HG03196 (cell line): Measurements from ENCODE around the gene OASL.

Experiments
- ATAC-seq: cut with Tn5 transposase; IDR thresholded peaks from one replicate; pipeline ENCODE4 v1.9.1; 2021; ENCODE audit not compliant: unreplicated experiment

The OASL gene

DNA sequence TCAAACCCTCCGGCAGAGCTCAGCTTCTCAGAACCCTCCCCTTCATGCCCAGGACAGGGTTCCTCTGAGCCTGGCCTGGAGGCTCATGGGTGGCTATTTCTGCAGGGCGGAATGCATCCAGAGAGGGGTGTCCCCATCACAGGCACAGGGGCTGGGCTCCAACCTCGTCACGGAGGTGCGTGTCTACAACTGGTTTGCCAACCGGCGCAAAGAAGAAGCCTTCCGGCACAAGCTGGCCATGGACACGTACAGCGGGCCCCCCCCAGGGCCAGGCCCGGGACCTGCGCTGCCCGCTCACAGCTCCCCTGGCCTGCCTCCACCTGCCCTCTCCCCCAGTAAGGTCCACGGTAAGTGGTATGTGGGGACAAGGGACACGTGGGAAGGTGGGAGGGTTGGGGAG is 45.0 kb downstream of the OASL start:
- ATAC-seq, result no peak

DNA sequence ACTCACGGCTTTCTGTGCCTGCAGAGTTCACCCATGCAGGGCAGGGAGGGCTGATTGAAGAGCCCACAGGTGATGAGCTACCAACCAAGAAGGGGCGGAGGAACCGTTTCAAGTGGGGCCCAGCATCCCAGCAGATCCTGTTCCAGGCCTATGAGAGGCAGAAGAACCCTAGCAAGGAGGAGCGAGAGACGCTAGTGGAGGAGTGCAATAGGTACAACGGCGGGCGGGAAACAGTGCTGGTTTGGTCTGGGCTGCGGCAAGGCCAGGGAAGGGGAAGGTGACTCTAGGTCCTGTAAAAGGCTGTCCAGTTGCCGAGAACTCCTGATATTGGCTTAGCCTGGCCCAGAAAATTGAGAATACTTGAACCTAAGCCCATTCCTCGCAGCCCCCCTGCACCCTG is 45.5 kb downstream of the OASL start:
- ATAC-seq, result no peak

DNA sequence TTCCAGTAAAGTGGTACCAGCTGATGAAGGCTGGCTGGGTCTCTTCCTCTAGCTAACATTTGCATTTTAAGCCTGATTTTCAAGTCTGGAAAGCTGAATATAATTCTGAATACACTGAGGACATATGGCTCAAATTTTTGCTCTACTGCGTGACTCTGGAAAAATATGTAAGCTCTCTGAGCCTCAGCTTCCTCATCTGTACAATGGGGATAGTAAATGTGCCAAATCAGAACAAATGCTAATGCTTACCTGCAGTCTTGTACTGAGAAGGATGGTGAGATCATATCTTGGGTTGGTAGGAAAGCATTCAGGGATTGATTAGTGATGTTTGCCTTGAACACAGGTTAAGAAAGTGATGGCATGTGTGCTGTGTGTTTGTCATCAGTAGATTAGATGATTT is 46.1 kb downstream of the OASL start:
- no peak for ATAC-seq

- ATAC-seq, result no peak
Observed at GRCh38 chr12:120991965-120992364, 47.1 kb downstream of the OASL start.

DNA sequence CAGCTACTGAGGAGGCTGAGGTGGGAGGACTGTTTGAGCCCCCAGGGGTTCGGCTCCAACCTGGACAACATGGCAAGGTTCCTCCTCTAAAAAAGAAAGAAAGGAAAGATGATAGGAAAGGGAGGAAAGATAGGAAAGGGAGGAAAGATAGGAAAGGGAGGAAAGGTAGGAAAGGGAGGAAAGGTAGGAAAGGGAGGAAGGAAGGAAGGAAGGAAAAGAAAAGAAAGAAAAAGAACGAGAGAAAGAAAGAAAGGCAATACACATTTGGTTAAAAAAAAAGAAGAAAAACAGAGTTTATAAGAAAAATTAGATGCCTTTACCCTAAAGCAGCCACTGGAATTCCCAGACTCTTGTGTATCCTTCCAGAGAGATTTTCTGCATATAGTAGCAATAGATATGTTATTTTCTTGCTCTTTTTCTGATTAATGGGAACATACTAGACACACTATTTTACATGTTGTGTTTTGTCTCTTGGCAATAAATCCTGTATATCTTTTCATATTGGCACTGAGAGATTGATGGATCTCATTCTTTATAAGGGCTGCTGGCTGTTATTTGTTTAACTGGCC is 48.5 kb downstream of the OASL start:
- ATAC-seq, result no peak

DNA sequence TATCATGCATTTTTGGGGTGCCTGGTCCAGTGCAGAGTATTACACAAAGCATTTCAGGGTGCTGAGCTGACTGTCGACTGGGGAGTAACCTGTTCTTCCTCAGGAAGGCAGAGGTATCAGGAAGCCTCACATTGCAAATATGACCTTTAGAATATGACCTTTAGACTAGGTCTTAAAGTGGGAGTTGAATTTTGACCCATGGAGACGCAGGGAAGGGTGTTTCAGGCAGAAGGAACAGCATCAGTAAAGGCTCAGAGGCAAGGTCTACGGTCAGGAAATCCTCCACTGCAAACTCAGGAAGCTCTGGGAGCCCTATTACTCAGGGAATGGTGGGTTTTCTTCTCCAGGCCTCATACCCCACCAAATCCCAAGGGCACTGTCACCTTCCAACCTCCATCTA is 49.4 kb downstream of the OASL start:
- ATAC-seq, result no peak

DNA sequence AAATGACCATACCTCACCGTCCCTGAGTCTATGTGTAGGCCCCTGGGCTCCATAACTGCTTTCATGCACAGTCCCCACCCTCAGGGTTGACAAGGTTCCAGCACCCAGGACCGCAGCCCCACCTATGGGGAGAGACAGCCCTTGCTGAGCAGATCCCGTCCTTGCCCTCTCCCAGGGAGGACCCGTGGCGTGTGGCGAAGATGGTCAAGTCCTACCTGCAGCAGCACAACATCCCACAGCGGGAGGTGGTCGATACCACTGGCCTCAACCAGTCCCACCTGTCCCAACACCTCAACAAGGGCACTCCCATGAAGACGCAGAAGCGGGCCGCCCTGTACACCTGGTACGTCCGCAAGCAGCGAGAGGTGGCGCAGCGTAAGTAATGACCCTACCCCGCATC is 50.4 kb downstream of the OASL start:
- ATAC-seq, result no peak

- no peak for ATAC-seq
Observed at GRCh38 chr12:120988234-120988633, 50.8 kb downstream of the OASL start.

- ATAC-seq, result no peak
Observed at GRCh38 chr12:120984351-120984898, 54.6 kb downstream of the OASL start.

GRCh38 chr12:120983759-120984158 is 55.3 kb downstream of the OASL start:
- ATAC-seq, result no peak

DNA sequence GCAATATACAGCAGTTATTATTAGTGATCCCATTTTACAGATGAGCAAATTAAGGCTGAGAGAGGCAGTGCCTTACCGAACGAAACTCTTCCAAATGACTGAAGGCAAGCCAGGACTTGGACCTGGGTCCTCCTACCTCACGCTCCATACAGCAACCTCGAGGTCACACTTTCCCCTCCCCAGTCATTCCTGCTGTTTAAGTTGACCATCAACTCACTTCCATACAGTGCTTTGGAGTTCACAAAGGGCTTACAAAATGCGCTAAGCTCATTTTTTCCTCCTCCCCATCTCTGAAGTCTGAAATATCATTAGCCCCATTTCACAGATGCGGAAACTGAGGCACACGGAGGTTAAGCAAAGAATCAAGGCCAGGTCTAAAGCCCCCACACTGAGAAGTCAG is 56.4 kb downstream of the OASL start:
- ATAC-seq, result no peak

- ATAC-seq, result no peak
Observed at GRCh38 chr12:120981407-120981941, 57.6 kb downstream of the OASL start.

GRCh38 chr12:120980800-120981368 is 58.2 kb downstream of the OASL start:
- ATAC-seq, result no peak

GRCh38 chr12:120979862-120980696 is 59.0 kb downstream of the OASL start:
- ATAC-seq, result no peak

GRCh38 chr12:120979220-120979861 is 59.7 kb downstream of the OASL start:
- ATAC-seq, result no peak

DNA sequence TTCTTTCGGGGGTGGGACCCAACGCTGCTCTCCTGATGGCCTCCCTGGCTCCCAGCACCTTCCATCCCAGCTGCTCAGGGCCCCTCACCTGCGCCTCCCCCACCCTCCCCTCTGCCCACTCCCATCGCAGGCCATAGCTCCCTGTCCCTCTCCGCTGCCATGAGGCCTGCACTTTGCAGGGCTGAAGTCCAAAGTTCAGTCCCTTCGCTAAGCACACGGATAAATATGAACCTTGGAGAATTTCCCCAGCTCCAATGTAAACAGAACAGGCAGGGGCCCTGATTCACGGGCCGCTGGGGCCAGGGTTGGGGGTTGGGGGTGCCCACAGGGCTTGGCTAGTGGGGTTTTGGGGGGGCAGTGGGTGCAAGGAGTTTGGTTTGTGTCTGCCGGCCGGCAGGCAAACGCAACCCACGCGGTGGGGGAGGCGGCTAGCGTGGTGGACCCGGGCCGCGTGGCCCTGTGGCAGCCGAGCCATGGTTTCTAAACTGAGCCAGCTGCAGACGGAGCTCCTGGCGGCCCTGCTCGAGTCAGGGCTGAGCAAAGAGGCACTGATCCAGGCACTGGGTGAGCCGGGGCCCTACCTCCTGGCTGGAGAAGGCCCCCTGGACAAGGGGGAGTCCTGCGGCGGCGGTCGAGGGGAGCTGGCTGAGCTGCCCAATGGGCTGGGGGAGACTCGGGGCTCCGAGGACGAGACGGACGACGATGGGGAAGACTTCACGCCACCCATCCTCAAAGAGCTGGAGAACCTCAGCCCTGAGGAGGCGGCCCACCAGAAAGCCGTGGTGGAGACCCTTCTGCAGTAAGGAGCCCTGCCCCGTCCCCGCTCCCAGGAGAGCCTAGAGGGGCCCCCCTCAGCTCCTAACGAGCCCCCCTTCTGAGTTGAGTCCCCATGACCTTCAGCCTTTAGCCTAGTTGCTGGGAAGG is 60.5 kb downstream of the OASL start, which contains the start of gene HNF1A:
Gene HNF1A, plus strand, starts transcription at position 248 of the 924 bp plus-strand sequence. Its CDS starts 226 bp downstream, at position 474.
- ATAC-seq, result no peak

DNA sequence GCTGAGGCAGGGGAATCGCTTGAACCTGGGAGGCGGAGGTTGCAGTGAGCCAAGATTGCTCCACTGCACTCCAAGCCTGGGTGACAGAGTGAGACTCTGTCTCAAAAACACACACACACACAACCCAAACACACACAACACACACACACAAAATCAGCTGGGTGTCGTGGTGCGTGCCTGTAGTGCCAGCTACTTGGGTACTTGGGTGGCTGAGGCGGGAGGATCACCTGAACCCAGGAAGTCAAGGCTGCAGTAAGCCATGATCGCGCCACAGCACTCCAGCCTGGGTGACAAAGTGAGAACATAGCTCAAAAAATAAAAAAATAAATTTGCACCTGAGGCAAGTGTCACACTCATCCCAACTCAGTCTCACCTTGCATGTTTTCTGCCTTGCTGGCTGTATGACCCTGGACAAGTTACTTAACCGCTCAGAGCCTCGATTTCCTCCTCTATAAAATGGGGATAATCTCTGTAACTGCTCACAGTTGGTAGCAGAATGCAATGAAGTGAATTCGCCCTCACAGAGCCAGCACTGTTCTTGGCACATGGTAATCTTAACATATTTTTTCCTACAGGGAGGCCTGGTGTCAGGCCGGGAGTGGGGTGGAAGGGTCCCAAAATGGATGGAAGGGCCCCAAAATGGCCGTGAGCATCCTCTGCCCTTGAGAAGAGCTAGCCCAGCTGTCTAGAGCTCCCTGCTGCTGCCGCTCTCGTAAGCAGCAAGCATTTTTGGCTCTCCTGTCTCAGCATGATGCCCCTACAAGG is 61.3 kb downstream of the OASL start:
- ATAC-seq, result no peak

GRCh38 chr12:120972870-120973543 is 66.0 kb downstream of the OASL start:
- no peak for ATAC-seq
